OCI-LY3 (cell line): ENCODE measurements around the gene ZSCAN5A.

Source experiments
- CTCF ChIP-seq: fragments of 200-600, 300-600 bp; sonication (generic); IDR thresholded peaks from 2 replicates; pipeline ENCODE4 v1.5.1; 2014; ENCODE audit warnings: antibody characterized with exemption, low read length, low read depth
- EZH2phosphoT487 ChIP-seq: fragments of 200-600 bp; shearing (Covaris generic); IDR thresholded peaks from 2 replicates; pipeline ENCODE4 v1.6.1; 2018; ENCODE audit warnings: antibody characterized with exemption, mixed run types, low read depth

DNA sequence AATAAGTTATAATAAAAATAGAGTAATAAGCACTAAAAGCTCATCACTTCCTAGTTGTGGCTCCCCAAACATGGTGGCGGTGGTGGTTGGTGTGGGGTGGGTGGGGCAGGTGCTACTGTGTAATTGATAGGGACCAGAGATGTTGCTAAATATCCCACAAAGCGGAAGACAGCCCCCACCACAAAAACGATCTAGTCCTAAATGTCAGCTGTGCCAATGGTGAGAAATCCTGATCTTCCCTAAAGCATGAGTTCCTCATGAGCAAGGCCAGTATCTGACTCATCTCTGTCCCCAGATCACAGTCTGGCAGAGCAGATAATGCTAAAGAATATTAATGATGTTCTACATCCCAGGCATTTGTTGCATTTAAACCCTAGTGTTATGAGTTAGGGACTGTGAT, 44.0 kb downstream of the ZSCAN5A start:
- TF ChIP-seq CTCF: no peak
- TF ChIP-seq EZH2phosphoT487: no peak
